ENCODE results near the gene MX2. TPM values are rescaled to one million over a fixed set of nuclear protein-coding genes. Genes with fewer than 3 reads are reported as not detected.

Gene MX2
- total RNA-seq, 4 donors from 2014 or later: 13.7 to 39.6 (median 16.3) TPM

DNA sequence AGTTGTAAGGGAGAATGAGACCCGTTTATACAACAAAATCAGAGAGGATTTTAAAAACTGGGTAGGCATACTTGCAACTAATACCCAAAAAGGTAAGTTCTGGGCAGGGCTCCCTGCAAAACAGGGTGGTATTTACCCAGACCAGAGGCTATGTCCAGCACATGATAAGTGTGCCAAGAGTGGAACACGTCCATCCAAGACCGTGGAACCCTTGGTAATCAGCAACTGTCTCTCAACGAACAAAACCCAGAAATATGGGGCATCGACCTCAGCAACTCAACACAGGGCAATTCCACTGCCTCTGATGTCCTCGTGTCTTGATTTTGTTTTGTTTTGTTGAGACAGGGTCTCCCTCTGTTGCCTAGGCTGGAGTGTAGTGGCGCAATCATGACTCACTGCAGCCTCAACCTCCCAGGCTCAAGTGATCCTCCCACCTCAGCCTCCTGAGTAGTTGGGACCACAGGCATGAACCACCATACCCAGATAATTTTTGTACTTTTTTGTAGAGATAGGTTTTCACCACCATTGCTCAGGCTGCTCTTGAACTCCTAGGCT, 37.5 kb downstream of the MX2 start:
- no peak overlapping the region for H3K27ac ChIP-seq
- no peak overlapping the region for H3K4me3 ChIP-seq
- DNase-seq: no peak
- no peaks in the 10 kb centered on the region for H3K27me3 ChIP-seq
- no peaks in the 10 kb centered on the region for H3K9me3 ChIP-seq
- no peak for TF ChIP-seq CTCF (IDR thresholded peaks at IDR 0.05)
- no peak for TF ChIP-seq POLR2A (IDR thresholded peaks at IDR 0.05)
- peaks cover 0 to 6% (median 0%) of the 10 kb centered on the region in 4 donors for H3K4me1 ChIP-seq
- peaks cover 0 to 29% (median 0%) of the 10 kb centered on the region in 3 donors for H3K36me3 ChIP-seq

DNA sequence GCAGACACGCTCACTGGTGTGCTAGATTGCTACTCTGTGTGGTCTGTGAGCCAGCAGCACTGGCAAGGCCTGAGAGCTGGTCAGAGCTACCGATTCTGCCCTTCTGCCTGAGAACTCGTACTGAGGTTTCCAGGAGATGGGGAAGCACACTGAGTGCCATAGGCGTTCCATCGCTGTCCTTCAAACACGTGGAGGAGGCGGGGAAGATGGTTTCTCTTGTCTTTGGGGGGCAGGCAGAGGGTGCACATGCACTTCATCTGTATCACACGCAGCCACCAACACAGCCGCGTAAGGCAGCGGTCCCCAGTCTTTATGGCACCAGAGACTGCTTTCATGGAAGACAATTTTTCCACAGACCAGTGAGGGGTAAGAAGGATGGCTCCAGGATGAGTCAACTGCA, 40.4 kb downstream of the MX2 start:
- DNase-seq: no peak

GRCh38 chr21:41402796-41403195, 41.0 kb downstream of the MX2 start:
- no peaks in the 10 kb centered on the region for H3K4me1 ChIP-seq
- H3K9me3 ChIP-seq: no peaks in the 10 kb centered on the region
- H3K27ac ChIP-seq: no peak overlapping the region
- H3K36me3 ChIP-seq: peaks cover 0 to 32% (median 0%) of the 10 kb centered on the region in 3 donors
- H3K4me3 ChIP-seq: no peak overlapping the region
- no peak for DNase-seq
- TF ChIP-seq CTCF (IDR thresholded peaks at IDR 0.05) (no peak), POLR2A (IDR thresholded peaks at IDR 0.05) (no peak)
- no peaks in the 10 kb centered on the region for H3K27me3 ChIP-seq

More for the DNA sequence above, 40.4 kb downstream of the MX2 start:
- Histone ChIP-seq H3K27ac (no peak overlapping the region), H3K9me3 (no peaks in the 10 kb centered on the region), H3K36me3 (peaks cover 0 to 32% (median 0%) of the 10 kb centered on the region in 3 donors), H3K4me1 (peaks cover 0 to under 1% (median 0%) of the 10 kb centered on the region in 4 donors), H3K27me3 (no peaks in the 10 kb centered on the region), H3K4me3 (no peak overlapping the region)
- TF ChIP-seq POLR2A (IDR thresholded peaks at IDR 0.05) (no peak), CTCF (IDR thresholded peaks at IDR 0.05) (no peak)

- Histone ChIP-seq H3K4me1 (no peaks in the 10 kb centered on the region), H3K27ac (no peak overlapping the region), H3K9me3 (no peaks in the 10 kb centered on the region), H3K27me3 (no peaks in the 10 kb centered on the region), H3K36me3 (peaks cover 0 to 38% (median 0%) of the 10 kb centered on the region in 3 donors), H3K4me3 (no peak overlapping the region)
- DNase-seq: no peak
- TF ChIP-seq CTCF (IDR thresholded peaks at IDR 0.05): no peak
- no peak for TF ChIP-seq POLR2A (IDR thresholded peaks at IDR 0.05)
These were observed 41.5 kb downstream of the MX2 start for GRCh38 chr21:41403331-41403730.

DNA sequence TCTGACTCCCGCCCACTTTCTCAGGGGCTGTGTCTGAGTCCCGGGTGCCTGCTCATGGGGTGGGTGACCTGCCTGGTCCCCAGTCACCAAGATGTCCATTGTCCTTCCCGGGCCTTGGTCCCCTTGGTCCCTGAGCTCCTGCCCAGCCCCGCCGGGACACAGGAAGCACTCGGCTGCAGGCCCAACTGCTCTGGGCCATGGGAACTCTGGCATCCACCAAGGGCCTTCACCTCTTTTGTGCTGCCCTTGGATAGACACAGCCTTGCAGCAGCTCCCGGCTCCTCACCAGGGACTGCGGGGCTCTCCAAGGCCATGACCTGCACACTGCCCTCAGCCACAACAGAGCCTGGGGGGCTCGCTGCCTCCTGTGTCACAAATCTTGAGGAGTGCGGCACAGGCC, 42.1 kb downstream of the MX2 start:
- no peak for DNase-seq

More for the DNA sequence above, 42.1 kb downstream of the MX2 start:
- H3K27ac ChIP-seq: no peak overlapping the region
- no peak overlapping the region for H3K4me3 ChIP-seq
- peaks cover 0 to 41% (median 0%) of the 10 kb centered on the region in 3 donors for H3K36me3 ChIP-seq
- H3K4me1 ChIP-seq: no peaks in the 10 kb centered on the region
- no peaks in the 10 kb centered on the region for H3K9me3 ChIP-seq
- no peak for TF ChIP-seq POLR2A (IDR thresholded peaks at IDR 0.05)
- no peak for TF ChIP-seq CTCF (IDR thresholded peaks at IDR 0.05)
- H3K27me3 ChIP-seq: no peaks in the 10 kb centered on the region

All from Peyer's patch (tissue), 4 donors.